Mesothelial cell of epicardium (in vitro differentiated cells): ENCODE data around the gene MAG. TPM values are rescaled to one million over a fixed set of nuclear protein-coding genes. Genes with fewer than 3 reads are reported as not detected.

Source experiments
- DNase-seq, 2 experiments: peaks; one replicate each; pipeline ENCODE4 v3.0.0; 2021; ENCODE audit warnings: low spot score in 2 of 2; ENCODE audit not compliant: unreplicated experiment in 2 of 2
- H3K27ac Mint-ChIP-seq: 2 replicates; pipeline ENCODE4 v1.8.0; 2021; ENCODE audit warnings: mixed read lengths
- H3K27me3 Mint-ChIP-seq: 2 replicates; pipeline ENCODE4 v1.8.0; 2021; ENCODE audit warnings: low read depth, mixed read lengths
- H3K36me3 Mint-ChIP-seq: 2 replicates; pipeline ENCODE4 v1.8.0; 2021; ENCODE audit warnings: mixed read lengths
- H3K4me1 Mint-ChIP-seq: 2 replicates; pipeline ENCODE4 v1.8.0; 2021; ENCODE audit warnings: mixed read lengths
- H3K4me3 Mint-ChIP-seq: 2 replicates; pipeline ENCODE4 v1.8.0; 2021; ENCODE audit warnings: mild to moderate bottlenecking, moderate library complexity, mixed read lengths
- H3K9me3 Mint-ChIP-seq: 2 replicates; pipeline ENCODE4 v1.8.0; 2021; ENCODE audit warnings: mixed read lengths
- total RNA-seq: library from RNA; stranded (reverse); gene quantifications from 3 replicates; pipeline ENCODE4 v1.2.1, GENCODE V29; 2021
- TF ChIP-seq, protein P1 (sequence below): fragments of 200-600 bp; sonication (generic); IDR thresholded peaks from one replicate; pipeline ENCODE4 v1.5.0; 2021; ENCODE audit warnings: antibody characterized with exemption; ENCODE audit not compliant: unreplicated experiment

Gene MAG
- total RNA-seq, 1 donor from 2014 or later: 26.1 TPM

DNA sequence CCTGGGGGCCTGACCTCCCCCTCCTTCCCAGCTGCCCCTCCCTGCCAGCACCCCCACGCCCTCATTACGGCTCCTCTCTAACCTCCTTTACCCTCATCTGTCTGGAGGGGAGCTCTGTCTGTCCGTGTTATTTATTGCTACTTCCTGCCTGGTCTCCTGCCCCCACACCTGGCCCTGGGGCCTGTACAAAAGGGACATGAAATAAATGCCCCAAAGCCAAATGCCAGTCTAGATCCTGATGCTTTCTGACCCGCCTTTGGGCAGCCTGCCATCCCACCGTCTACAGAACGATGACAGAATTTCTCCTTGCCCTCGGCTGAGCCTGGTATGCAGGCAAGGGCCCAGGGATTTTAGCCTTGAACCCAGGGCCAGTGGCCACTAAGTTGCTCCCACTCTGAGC, 21.6 kb downstream of the MAG start:
- Mint-ChIP-seq H3K27ac (peak overlapping the region; percentile 82), H3K9me3 (no peaks in the 10 kb centered on the region), H3K36me3 (no peaks in the 10 kb centered on the region), H3K4me3 (no peak overlapping the region), H3K27me3 (no peaks in the 10 kb centered on the region), H3K4me1 (peaks cover 65% of the 10 kb centered on the region)
- no peak for DNase-seq
- TF ChIP-seq, protein P1, sequence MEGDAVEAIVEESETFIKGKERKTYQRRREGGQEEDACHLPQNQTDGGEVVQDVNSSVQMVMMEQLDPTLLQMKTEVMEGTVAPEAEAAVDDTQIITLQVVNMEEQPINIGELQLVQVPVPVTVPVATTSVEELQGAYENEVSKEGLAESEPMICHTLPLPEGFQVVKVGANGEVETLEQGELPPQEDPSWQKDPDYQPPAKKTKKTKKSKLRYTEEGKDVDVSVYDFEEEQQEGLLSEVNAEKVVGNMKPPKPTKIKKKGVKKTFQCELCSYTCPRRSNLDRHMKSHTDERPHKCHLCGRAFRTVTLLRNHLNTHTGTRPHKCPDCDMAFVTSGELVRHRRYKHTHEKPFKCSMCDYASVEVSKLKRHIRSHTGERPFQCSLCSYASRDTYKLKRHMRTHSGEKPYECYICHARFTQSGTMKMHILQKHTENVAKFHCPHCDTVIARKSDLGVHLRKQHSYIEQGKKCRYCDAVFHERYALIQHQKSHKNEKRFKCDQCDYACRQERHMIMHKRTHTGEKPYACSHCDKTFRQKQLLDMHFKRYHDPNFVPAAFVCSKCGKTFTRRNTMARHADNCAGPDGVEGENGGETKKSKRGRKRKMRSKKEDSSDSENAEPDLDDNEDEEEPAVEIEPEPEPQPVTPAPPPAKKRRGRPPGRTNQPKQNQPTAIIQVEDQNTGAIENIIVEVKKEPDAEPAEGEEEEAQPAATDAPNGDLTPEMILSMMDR: no peak

DNA sequence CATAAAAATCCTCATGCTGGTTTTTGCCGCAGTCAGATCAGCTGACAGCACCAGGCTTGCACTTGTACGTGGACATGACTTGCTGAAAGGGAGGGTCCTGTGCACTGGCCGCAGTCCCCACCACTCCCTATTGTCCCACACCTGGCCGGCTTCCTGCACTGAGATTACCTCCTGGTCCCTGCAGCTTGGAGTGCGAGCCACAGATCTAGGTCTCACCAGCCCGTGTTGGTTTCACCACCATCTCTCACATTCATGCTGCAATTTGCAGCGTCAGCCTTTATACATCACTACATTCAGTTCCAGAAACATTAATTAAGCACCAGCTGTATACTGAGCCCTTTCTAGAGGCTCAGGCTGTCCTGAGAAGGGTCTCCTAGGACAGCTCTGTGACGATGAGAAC, 22.1 kb downstream of the MAG start:
- Mint-ChIP-seq H3K27me3 (no peaks in the 10 kb centered on the region), H3K27ac (no peak overlapping the region), H3K9me3 (no peaks in the 10 kb centered on the region)

GRCh38 chr19:35314858-35315470, 23.0 kb downstream of the MAG start:
- H3K4me1 Mint-ChIP-seq: peaks cover 58% of the 10 kb centered on the region

More for the DNA sequence above, 22.1 kb downstream of the MAG start:
- no peak for DNase-seq
- peaks cover 64% of the 10 kb centered on the region for H3K4me1 Mint-ChIP-seq
- no peak overlapping the region for H3K4me3 Mint-ChIP-seq
- H3K36me3 Mint-ChIP-seq: no peaks in the 10 kb centered on the region
- TF ChIP-seq, protein P1: no peak

DNA sequence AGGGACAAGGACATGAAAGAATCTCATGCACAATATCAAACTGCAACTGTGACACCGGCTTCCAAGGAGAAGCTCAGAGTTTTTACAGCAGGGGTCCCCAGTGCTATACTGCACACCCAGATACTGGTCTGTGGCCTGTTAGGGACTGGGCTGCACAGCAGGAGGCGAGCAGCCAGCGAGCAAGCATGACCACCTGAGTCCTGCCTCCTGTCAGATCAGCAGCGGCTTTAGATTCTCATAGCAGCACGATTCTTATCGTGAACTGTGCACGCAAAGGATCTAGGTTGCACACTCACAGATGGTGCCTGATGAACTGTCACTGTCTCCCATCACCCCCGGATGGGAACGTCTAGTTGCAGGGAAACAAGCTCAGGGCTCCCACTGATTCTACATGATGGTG, 23.9 kb downstream of the MAG start:
- DNase-seq: no peak
- no peaks in the 10 kb centered on the region for H3K36me3 Mint-ChIP-seq
- peak overlapping the region; percentile 43 for H3K27ac Mint-ChIP-seq
- H3K9me3 Mint-ChIP-seq: no peaks in the 10 kb centered on the region
- no peak overlapping the region for H3K4me3 Mint-ChIP-seq
- TF ChIP-seq, protein P1: no peak
- H3K4me1 Mint-ChIP-seq: peaks cover 52% of the 10 kb centered on the region
- H3K27me3 Mint-ChIP-seq: no peaks in the 10 kb centered on the region

More at GRCh38 chr19:35314858-35315470, 23.0 kb downstream of the MAG start:
- TF ChIP-seq, protein P1: no peak
- Mint-ChIP-seq H3K36me3 (no peaks in the 10 kb centered on the region), H3K4me3 (no peak overlapping the region), H3K27ac (no peak overlapping the region), H3K9me3 (no peaks in the 10 kb centered on the region), H3K27me3 (no peaks in the 10 kb centered on the region)
- DNase-seq: no peak

DNA sequence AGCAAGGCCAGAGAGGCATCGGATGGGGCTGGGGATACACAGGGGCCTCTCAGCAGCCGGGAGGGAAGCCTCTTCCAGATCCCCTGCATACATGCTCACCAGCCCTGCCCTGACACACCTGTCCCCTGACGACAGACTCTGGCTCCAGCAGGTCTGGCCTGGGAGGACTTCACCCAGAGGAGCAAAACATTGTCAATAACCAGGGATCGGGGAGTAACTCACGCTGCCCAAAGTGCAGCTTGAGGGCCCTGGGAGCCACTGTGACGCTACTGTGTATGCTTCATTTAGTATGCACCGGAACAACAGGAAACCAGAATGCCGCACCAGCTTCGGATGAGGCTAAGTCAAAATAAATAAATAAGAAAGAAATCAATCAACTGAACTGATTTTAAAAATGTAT, 24.6 kb downstream of the MAG start:
- H3K4me3 Mint-ChIP-seq: no peak overlapping the region
- peaks cover 47% of the 10 kb centered on the region for H3K4me1 Mint-ChIP-seq
- peak overlapping the region; percentile 39 for H3K27ac Mint-ChIP-seq
- no peaks in the 10 kb centered on the region for H3K27me3 Mint-ChIP-seq
- no peaks in the 10 kb centered on the region for H3K36me3 Mint-ChIP-seq
- TF ChIP-seq, protein P1: no peak
- peaks cover 1% of the 10 kb centered on the region for H3K9me3 Mint-ChIP-seq
- DNase-seq: no peak
